GM23338 (cell line): ENCODE results near the gene TBX22. TPM values are rescaled to one million over a fixed set of nuclear protein-coding genes. Genes with fewer than 3 reads are reported as not detected.
A peak's percentile ranks its signal among the peaks of the same experiment; 100 is the strongest.

Experiments
- ATAC-seq: fragments of 200-7000 bp; cut with Tn5 transposase; 3 replicates; pipeline ENCODE4 v1.9.1; 2020
- DNase-seq: peaks from one replicate; pipeline ENCODE4 v3.0.0-alpha.2; 2015; ENCODE audit warnings: low spot score
- H2AFZ ChIP-seq: fragments of 200-600 bp; sonication (generic); 2 replicates; pipeline ENCODE4 v1.8.0; 2016; ENCODE audit warnings: antibody characterized with exemption, mild to moderate bottlenecking, moderate library complexity
- H3F3A ChIP-seq: fragments of 200-600 bp; sonication (generic); replicated peaks from 2 replicates; pipeline ENCODE4 v1.8.0; 2017; ENCODE audit warnings: antibody characterized with exemption, mixed run types, low read depth
- H3K27ac ChIP-seq: fragments of 200-600 bp; sonication (generic); 2 replicates; pipeline ENCODE4 v1.6.1; 2016; ENCODE audit warnings: low read depth
- H3K27me3 ChIP-seq: fragments of 200-600 bp; sonication (generic); 2 replicates; pipeline ENCODE4 v1.8.0; 2016; ENCODE audit warnings: mild to moderate bottlenecking, mixed run types, moderate library complexity; ENCODE audit not compliant: insufficient read depth
- H3K36me3 ChIP-seq: fragments of 200-600 bp; sonication (generic); 2 replicates; pipeline ENCODE4 v1.8.0; 2016; ENCODE audit warnings: mild to moderate bottlenecking; ENCODE audit not compliant: insufficient read depth
- H3K4me1 ChIP-seq: fragments of 200-600 bp; sonication (generic); 2 replicates; pipeline ENCODE4 v1.8.0; 2016; ENCODE audit warnings: mild to moderate bottlenecking, moderate library complexity; ENCODE audit not compliant: insufficient read depth
- H3K4me2 ChIP-seq: fragments of 200-600 bp; sonication (generic); 2 replicates; pipeline ENCODE4 v1.7.1; 2017; ENCODE audit warnings: mixed run types
- H3K4me3 ChIP-seq: fragments of 200-600 bp; sonication (generic); 2 replicates; pipeline ENCODE4 v1.6.1; 2016; ENCODE audit warnings: mixed run types
- H3K79me2 ChIP-seq: fragments of 200-600 bp; sonication (generic); replicated peaks from 2 replicates; pipeline ENCODE4 v1.8.0; 2017; ENCODE audit warnings: mild to moderate bottlenecking; ENCODE audit not compliant: insufficient read depth
- H3K9me2 ChIP-seq: fragments of 200-600 bp; sonication (generic); 2 replicates; pipeline ENCODE4 v1.8.0; 2017; ENCODE audit not compliant: insufficient read depth
- H4K20me1 ChIP-seq: fragments of 200-600 bp; sonication (generic); replicated peaks from 2 replicates; pipeline ENCODE4 v1.8.0; 2017; ENCODE audit warnings: mild to moderate bottlenecking; ENCODE audit not compliant: insufficient read depth
- H3K27ac Mint-ChIP-seq: 2 replicates; pipeline ENCODE4 v1.8.0; 2020; ENCODE audit warnings: inconsistent platforms, mild to moderate bottlenecking, moderate library complexity, mixed read lengths
- H3K27me3 Mint-ChIP-seq: 3 replicates; pipeline ENCODE4 v1.8.0; 2022; ENCODE audit warnings: low read depth, mild to moderate bottlenecking, moderate library complexity, mixed read lengths, inconsistent platforms; ENCODE audit not compliant: insufficient read depth, poor library complexity
- H3K36me3 Mint-ChIP-seq: 3 replicates; pipeline ENCODE4 v1.8.0; 2021; ENCODE audit warnings: low read depth, mild to moderate bottlenecking, inconsistent platforms, moderate library complexity, mixed read lengths
- H3K4me1 Mint-ChIP-seq: 3 replicates; pipeline ENCODE4 v1.8.0; 2020; ENCODE audit warnings: mild to moderate bottlenecking, inconsistent platforms, mixed read lengths
- H3K4me3 Mint-ChIP-seq: 3 replicates; pipeline ENCODE4 v1.8.0; 2021; ENCODE audit warnings: moderate library complexity, mild to moderate bottlenecking, inconsistent platforms, mixed read lengths
- H3K9me3 Mint-ChIP-seq: 3 replicates; pipeline ENCODE4 v1.8.0; 2020; ENCODE audit warnings: moderate library complexity, mild to moderate bottlenecking, inconsistent platforms, mixed read lengths
- CREB1 ChIP-seq: fragments of 250-450 bp; sonication (Bioruptor Pico); IDR thresholded peaks from 2 replicates; pipeline ENCODE4 v1.5.0; 2020; ENCODE audit warnings: low read depth, mild to moderate bottlenecking, moderate library complexity
- ETS1 ChIP-seq: IDR thresholded peaks from 2 replicates; pipeline ENCODE4 v1.6.1; 2016; ENCODE audit warnings: antibody characterized with exemption
- EZH2 ChIP-seq: fragments of 200-600 bp; sonication (generic); IDR thresholded peaks from one replicate; pipeline ENCODE4 v1.8.0; 2017; ENCODE audit warnings: antibody characterized with exemption, mild to moderate bottlenecking, low read depth; ENCODE audit not compliant: unreplicated experiment
- EZH2phosphoT487 ChIP-seq: fragments of 200-600 bp; sonication (generic); IDR thresholded peaks from one replicate; pipeline ENCODE4 v1.8.1; 2018; ENCODE audit warnings: antibody characterized with exemption; ENCODE audit not compliant: unreplicated experiment
- JUNB ChIP-seq: IDR thresholded peaks from one replicate; pipeline ENCODE4 v1.6.1; 2016; ENCODE audit warnings: antibody characterized with exemption; ENCODE audit not compliant: unreplicated experiment
- NANOG ChIP-seq: IDR thresholded peaks from 2 replicates; pipeline ENCODE4 v1.6.1; 2016; ENCODE audit warnings: antibody characterized with exemption, borderline replicate concordance
- POLR2AphosphoS5 ChIP-seq: IDR thresholded peaks from 2 replicates; pipeline ENCODE4 v1.6.1; 2016; ENCODE audit warnings: antibody characterized with exemption, low read depth
- REST ChIP-seq: IDR thresholded peaks from one replicate; pipeline ENCODE4 v1.6.1; 2018; ENCODE audit warnings: antibody characterized with exemption; ENCODE audit not compliant: unreplicated experiment
- STAT1 ChIP-seq: IDR thresholded peaks from one replicate; pipeline ENCODE4 v1.6.1; 2016; ENCODE audit warnings: antibody characterized with exemption; ENCODE audit not compliant: unreplicated experiment
- ZNF114 ChIP-seq: fragments of 250-450 bp; sonication (Bioruptor Pico); IDR thresholded peaks from 2 replicates; pipeline ENCODE4 v1.5.0; 2020; ENCODE audit warnings: mild to moderate bottlenecking, moderate library complexity
- ZNF331 ChIP-seq: fragments of 250-450 bp; sonication (Bioruptor Pico); IDR thresholded peaks from 2 replicates; pipeline ENCODE4 v1.5.0; 2020; ENCODE audit warnings: low read depth, mild to moderate bottlenecking, moderate library complexity
- ZNF462 ChIP-seq: fragments of 250-450 bp; sonication (Bioruptor Pico); IDR thresholded peaks from 2 replicates; pipeline ENCODE4 v1.5.0; 2020; ENCODE audit warnings: mild to moderate bottlenecking, moderate library complexity
- long read RNA-seq: library from polyadenylated mRNA; unstranded; transcript quantifications from one replicate; pipeline ENCODE4 v2.0.0, GENCODE V29; 2020; ENCODE audit not compliant: unreplicated experiment
- polyA plus RNA-seq: library from polyadenylated mRNA; unstranded; fragments of >200 nt; fragmentation: Nextera tagmentation; extraction: Ambion mirVana; gene quantifications from 2 replicates; pipeline ENCODE4 v1.2.1, GENCODE V29; 2016
- total RNA-seq: library from RNA; depleted of rRNA; stranded (reverse); fragments of >200 nt; shearing (Covaris generic); gene quantifications from 2 replicates; pipeline ENCODE4 v1.2.3, GENCODE V29; 2014; rRNA removed
- TF ChIP-seq, protein P1 (sequence below), 2 experiments: fragments of 200-600 bp in 1 of 2; sonication (generic) in 1 of 2; conservative IDR thresholded peaks; 2 replicates each; pipeline versions ENCODE4 v1.5.1 to v1.6.1; 2016 to 2017; ENCODE audit warnings: antibody characterized with exemption in 2 of 2, low read depth in 2 of 2, mild to moderate bottlenecking in 2 of 2, moderate library complexity in 1 of 2

Gene TBX22
- total RNA-seq (0.24 TPM in 1 of 2 replicates, not detected in the other), polyA plus RNA-seq (0.35 and 0.52 TPM in 2 replicates)
- long read RNA-seq, partial matches to known transcripts, result 0 of 1 reads
- long read RNA-seq, other reads (novel, unspliced or antisense), result 1 of 1 reads

DNA sequence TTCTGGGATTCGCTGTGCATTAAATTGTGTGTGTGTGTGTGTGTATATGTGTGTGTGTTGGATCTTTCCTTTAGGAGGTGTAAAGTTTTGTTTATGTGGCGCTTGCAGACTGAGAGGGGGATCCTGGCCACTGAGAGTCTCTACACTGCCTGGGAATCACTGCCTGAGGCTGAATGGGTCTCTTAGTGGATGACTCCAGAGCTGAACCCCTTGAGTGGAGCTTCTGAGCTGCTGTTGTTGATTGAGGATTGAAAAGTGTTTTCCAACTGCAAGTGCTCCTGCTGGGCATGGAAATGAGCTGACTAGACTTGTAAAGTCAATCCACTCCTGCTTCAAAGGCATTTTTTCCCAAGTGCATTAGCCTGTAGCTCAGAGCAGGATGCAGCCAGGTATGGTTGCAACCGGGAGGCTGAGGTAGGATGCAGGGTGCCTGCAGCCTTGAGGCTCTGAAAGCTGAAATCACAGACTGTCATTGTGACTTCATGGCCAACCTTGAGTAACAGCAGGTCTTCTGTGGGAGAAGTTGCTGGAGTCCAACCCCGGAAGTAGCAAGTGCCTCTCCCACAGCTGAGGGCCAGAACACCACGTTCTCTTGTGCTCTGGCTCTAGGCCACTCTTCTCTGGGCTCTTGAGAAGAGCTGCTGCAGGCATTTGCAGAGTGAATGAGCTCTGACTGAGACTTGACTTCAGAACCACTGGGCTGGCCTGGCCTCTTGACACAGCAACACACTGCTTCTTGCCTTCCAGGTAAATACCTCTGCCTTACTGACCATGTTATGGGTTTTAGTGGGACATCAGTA is at the start of gene TBX22:
TBX22 (plus strand) TSS at position 613 of the 800 bp plus-strand sequence. CDS start 7,517 bp downstream, outside the sequence.
- Histone ChIP-seq H3K4me2 (no peak within 1 kb of the TSS), H2AFZ (no peak within 1 kb of the TSS), H3K9me2 (no peaks in the 10 kb centered on the region), H3K4me1 (peaks cover 3% of the 10 kb centered on the region), H3K27ac (no peak within 1 kb of the TSS), H4K20me1 (no peaks in the 10 kb centered on the region), H3F3A (no peaks in the 10 kb centered on the region), H3K4me3 (no peak within 1 kb of the TSS), H3K79me2 (no peaks in the 10 kb centered on the region), H3K27me3 (peaks cover 19% of the 10 kb centered on the region), H3K36me3 (no peaks in the 10 kb centered on the region)
- TF ChIP-seq STAT1, result no peak
- TF ChIP-seq, protein P1, sequence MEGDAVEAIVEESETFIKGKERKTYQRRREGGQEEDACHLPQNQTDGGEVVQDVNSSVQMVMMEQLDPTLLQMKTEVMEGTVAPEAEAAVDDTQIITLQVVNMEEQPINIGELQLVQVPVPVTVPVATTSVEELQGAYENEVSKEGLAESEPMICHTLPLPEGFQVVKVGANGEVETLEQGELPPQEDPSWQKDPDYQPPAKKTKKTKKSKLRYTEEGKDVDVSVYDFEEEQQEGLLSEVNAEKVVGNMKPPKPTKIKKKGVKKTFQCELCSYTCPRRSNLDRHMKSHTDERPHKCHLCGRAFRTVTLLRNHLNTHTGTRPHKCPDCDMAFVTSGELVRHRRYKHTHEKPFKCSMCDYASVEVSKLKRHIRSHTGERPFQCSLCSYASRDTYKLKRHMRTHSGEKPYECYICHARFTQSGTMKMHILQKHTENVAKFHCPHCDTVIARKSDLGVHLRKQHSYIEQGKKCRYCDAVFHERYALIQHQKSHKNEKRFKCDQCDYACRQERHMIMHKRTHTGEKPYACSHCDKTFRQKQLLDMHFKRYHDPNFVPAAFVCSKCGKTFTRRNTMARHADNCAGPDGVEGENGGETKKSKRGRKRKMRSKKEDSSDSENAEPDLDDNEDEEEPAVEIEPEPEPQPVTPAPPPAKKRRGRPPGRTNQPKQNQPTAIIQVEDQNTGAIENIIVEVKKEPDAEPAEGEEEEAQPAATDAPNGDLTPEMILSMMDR (conservative IDR thresholded peaks at IDR 0.05; ENCODE audit: low read depth in 2 of 2), result no peak
- 0 out of 2 replicates have a peak, but pooled peaks have one; percentile 13 for TF ChIP-seq NANOG
- peak; percentile 6; the same call in 1 of the 2 replicates for TF ChIP-seq ZNF462 (CRISPR knock-in tag)
- no peak for TF ChIP-seq POLR2AphosphoS5
- no peak for TF ChIP-seq JUNB
- TF ChIP-seq ZNF114 (CRISPR knock-in tag), result no peak
- no peak for TF ChIP-seq CREB1
- no peak for TF ChIP-seq EZH2phosphoT487
- no peak for TF ChIP-seq REST
- no peak for TF ChIP-seq ETS1
- TF ChIP-seq EZH2, result no peak
- no peak for TF ChIP-seq ZNF331 (CRISPR knock-in tag)
- peaks cover 18% of the 10 kb centered on the region for H3K4me1 Mint-ChIP-seq
- H3K36me3 Mint-ChIP-seq, result no peaks in the 10 kb centered on the region
- DNase-seq, result peak; percentile 53
- ATAC-seq, result peak; percentile 84
- no peak within 1 kb of the TSS for H3K4me3 Mint-ChIP-seq
- H3K27ac Mint-ChIP-seq, result no peak within 1 kb of the TSS
- H3K9me3 Mint-ChIP-seq, result peaks cover 2% of the 10 kb centered on the region; the same call in 1 of the 3 replicates
- no peaks in the 10 kb centered on the region for H3K27me3 Mint-ChIP-seq
